ENCODE data around the gene CDYL2. TPM values are rescaled to one million over a fixed set of nuclear protein-coding genes. Genes with fewer than 3 reads are reported as not detected.

CDYL2 gene
- total and polyA plus RNA-seq, 7 donors = 0.23 to 2.2 (median 1.0) TPM

GRCh38 chr16:80583466-80583865, 220.9 kb downstream of the CDYL2 start:
- intact Hi-C loops (cut with DNase I) = no loop called here
- no peaks in the 10 kb centered on the region for H3K4me1 ChIP-seq
- ATAC-seq (no peak), DNase-seq (no peak)
- H3K36me3 ChIP-seq (ENCODE audit: insufficient read depth in 1 of 2, low read depth in 1 of 2) = no peaks in the 10 kb centered on the region
- TF ChIP-seq CTCF (IDR thresholded peaks at IDR 0.05) = no peak
- H3K27me3 ChIP-seq (ENCODE audit: insufficient read depth in 3 of 3, low read length in 2 of 3) = peaks cover 0 to 5% (median 0%) of the 10 kb centered on the region in 3 donors
- no peak overlapping the region for H3K4me3 ChIP-seq
- 47 to 55% (median 52%) methylated on average over 3 of the region's 3 CpGs for WGBS, 3 donors
- H3K27ac ChIP-seq = no peak overlapping the region
- H3K9me3 ChIP-seq = no peaks in the 10 kb centered on the region

GRCh38 chr16:80580109-80580832, 224.1 kb downstream of the CDYL2 start:
- WGBS, 3 donors = 80 to 91% (median 89%) methylated on average over 10 of the region's 10 CpGs
- no peaks in the 10 kb centered on the region for H3K9me3 ChIP-seq

GRCh38 chr16:80577485-80578280, 226.7 kb downstream of the CDYL2 start:
- intact Hi-C loops (cut with DNase I) = no loop called here
- Histone ChIP-seq H3K9me3 (no peaks in the 10 kb centered on the region), H3K4me3 (no peak overlapping the region), H3K36me3 (ENCODE audit: insufficient read depth in 1 of 2, low read depth in 1 of 2) (no peaks in the 10 kb centered on the region), H3K27ac (no peak overlapping the region), H3K27me3 (ENCODE audit: insufficient read depth in 3 of 3, low read length in 2 of 3) (peaks cover 0 to 5% (median 4%) of the 10 kb centered on the region in 3 donors), H3K4me1 (no peaks in the 10 kb centered on the region)
- ATAC-seq (no peak), DNase-seq (no peak)
- 75 to 76% (median 76%) methylated on average over 11 of the region's 11 CpGs for WGBS, 3 donors
- TF ChIP-seq CTCF (IDR thresholded peaks at IDR 0.05) = no peak

More at GRCh38 chr16:80580109-80580832, 224.1 kb downstream of the CDYL2 start:
- Histone ChIP-seq H3K36me3 (ENCODE audit: insufficient read depth in 1 of 2, low read depth in 1 of 2) (no peaks in the 10 kb centered on the region), H3K27me3 (ENCODE audit: insufficient read depth in 3 of 3, low read length in 2 of 3) (peaks cover 0 to 5% (median 0%) of the 10 kb centered on the region in 3 donors), H3K4me3 (no peak overlapping the region), H3K27ac (no peak overlapping the region), H3K4me1 (no peaks in the 10 kb centered on the region)
- intact Hi-C loops (cut with DNase I) = no loop called here
- ATAC-seq (no peak), DNase-seq (no peak)
- no peak for TF ChIP-seq CTCF (IDR thresholded peaks at IDR 0.05)

GRCh38 chr16:80576343-80576912, 228.0 kb downstream of the CDYL2 start:
- intact Hi-C loops (cut with DNase I) = no loop called here
- H3K4me3 ChIP-seq = no peak overlapping the region
- WGBS, 3 donors = 88 to 100% (median 94%) methylated on average over 1 of the region's 1 CpG
- TF ChIP-seq CTCF (IDR thresholded peaks at IDR 0.05) = no peak
- no peak overlapping the region for H3K27ac ChIP-seq
- no peaks in the 10 kb centered on the region for H3K36me3 ChIP-seq (ENCODE audit: insufficient read depth in 1 of 2, low read depth in 1 of 2)
- ATAC-seq (no peak), DNase-seq (no peak)
- H3K4me1 ChIP-seq = no peaks in the 10 kb centered on the region
- no peaks in the 10 kb centered on the region for H3K9me3 ChIP-seq
- peaks cover 0 to 5% (median 4%) of the 10 kb centered on the region in 3 donors for H3K27me3 ChIP-seq (ENCODE audit: insufficient read depth in 3 of 3, low read length in 2 of 3)
